GM12878 (cell line): Measurements from ENCODE around the gene CCDC88C. TPM values are rescaled to one million over a fixed set of nuclear protein-coding genes. Genes with fewer than 3 reads are reported as not detected.

Source experiments
- ATAC-seq: fragments of 200-7000 bp; cut with Tn5 transposase; 3 replicates; pipeline ENCODE4 v1.9.1; 2020; ENCODE audit warnings: mild to moderate bottlenecking, moderate library complexity
- BruUV-seq: library from RNA; stranded (reverse); fragments of 400-500 nt; replicated peaks from 2 replicates; lab custom pipeline; 2021; lab: Mats Ljungman, UMichigan
- CTCF ChIA-PET: fragments of 300-600 bp; sonication (Branson Sonifier 250); formaldehyde crosslinking; extraction: SDS; loops from one replicate; lab custom pipeline; 2021; ENCODE audit warnings: inconsistent platforms; lab: Yijun Ruan, JAX
- POLR2A ChIA-PET: fragments of 350-600 bp; formaldehyde crosslinking; extraction: SDS; loops from one replicate; lab custom pipeline; 2021; ENCODE audit warnings: inconsistent platforms; lab: Charles Lee
- RAD21 ChIA-PET: fragments of 300-600 bp; sonication (Branson Sonifier 250); formaldehyde crosslinking; loops from one replicate; lab custom pipeline; 2023; ENCODE audit warnings: antibody characterized with exemption; ENCODE audit not compliant: unreplicated experiment; lab: Charles Lee
- SMC1A ChIA-PET: fragments of 300-600 bp; sonication (Branson Sonifier 250); formaldehyde crosslinking; loops from one replicate; lab custom pipeline; 2023; ENCODE audit not compliant: unreplicated experiment, uncharacterized antibody; lab: Charles Lee
- DNase-seq: peaks from one replicate; pipeline ENCODE4 v3.0.0-alpha.2; 2011; ENCODE audit warnings: low read depth, low spot score
- FAIRE-seq: peaks from 3 replicates; lab custom pipeline; 2011; peaks lifted over from hg19 to GRCh38; lab: Jason Lieb, UNC
- H2AFZ ChIP-seq: 2 replicates; pipeline ENCODE4 v1.6.0; 2011; ENCODE audit warnings: low read depth, low read length, control low read depth; ENCODE audit not compliant: control insufficient read depth
- H3K27ac ChIP-seq: 2 replicates; pipeline ENCODE4 v1.5.1; 2011; ENCODE audit warnings: control low read depth; ENCODE audit not compliant: control insufficient read depth, insufficient read depth
- H3K27me3 ChIP-seq, 2 experiments: replicated peaks in 1 of 2; 2 replicates each; pipeline versions ENCODE4 v1.6.0 to v1.6.1; 2011; ENCODE audit warnings: low read length in 1 of 2; ENCODE audit not compliant: control insufficient read depth in 2 of 2, insufficient read depth in 2 of 2
- H3K36me3 ChIP-seq, 2 experiments: 2 replicates each; pipeline ENCODE4 v1.5.1; 2011; ENCODE audit warnings: low read length in 1 of 2; ENCODE audit not compliant: control insufficient read depth in 2 of 2, insufficient read depth in 2 of 2
- H3K4me1 ChIP-seq: 2 replicates; pipeline ENCODE4 v1.6.1; 2011; ENCODE audit warnings: mild to moderate bottlenecking, low read length, moderate library complexity, mixed read lengths; ENCODE audit not compliant: control insufficient read depth, insufficient read depth
- H3K4me2 ChIP-seq: 2 replicates; pipeline ENCODE4 v1.6.0; 2011; ENCODE audit warnings: control low read depth; ENCODE audit not compliant: control insufficient read depth, insufficient read depth
- H3K4me3 ChIP-seq: fragments of 200-600 bp; sonication (generic); 2 replicates; pipeline ENCODE4 v1.5.1; 2016
- H3K79me2 ChIP-seq: 2 replicates; pipeline ENCODE4 v1.6.0; 2011; ENCODE audit warnings: low read length; ENCODE audit not compliant: control insufficient read depth, insufficient read depth
- H3K9ac ChIP-seq: 2 replicates; pipeline ENCODE4 v1.8.0; 2011; ENCODE audit warnings: low read length, control low read depth, mixed read lengths; ENCODE audit not compliant: control insufficient read depth, insufficient read depth
- H3K9me3 ChIP-seq: replicated peaks from 3 replicates; pipeline ENCODE4 v1.5.1; 2011; ENCODE audit warnings: mild to moderate bottlenecking, low read length; ENCODE audit not compliant: control insufficient read depth, insufficient read depth
- H4K20me1 ChIP-seq: 2 replicates; pipeline ENCODE4 v1.6.0; 2011; ENCODE audit not compliant: control insufficient read depth, insufficient read depth
- NFYA ChIP-seq: IDR thresholded peaks from 2 replicates; pipeline ENCODE4 v1.6.1; 2011; ENCODE audit warnings: low read depth, mild to moderate bottlenecking, low read length, improper control_type of control experiment, borderline replicate concordance
- PAX5 ChIP-seq: IDR thresholded peaks from 2 replicates; pipeline ENCODE4 v1.6.1; 2011; ENCODE audit warnings: low read depth, low read length, borderline replicate concordance
- POLR2A ChIP-seq: IDR thresholded peaks from 2 replicates; pipeline ENCODE4 v1.6.1; 2011; ENCODE audit warnings: low read depth, mild to moderate bottlenecking, low read length
- POLR2AphosphoS5 ChIP-seq: IDR thresholded peaks from 2 replicates; pipeline ENCODE4 v1.6.1; 2011; ENCODE audit warnings: mild to moderate bottlenecking, low read length, inconsistent platforms
- SIX5 ChIP-seq: IDR thresholded peaks from 2 replicates; pipeline ENCODE4 v1.6.1; 2011; ENCODE audit warnings: mild to moderate bottlenecking, low read depth, low read length, moderate library complexity; ENCODE audit not compliant: severe bottlenecking
- TCF7 ChIP-seq: IDR thresholded peaks from 2 replicates; pipeline ENCODE4 v1.6.1; 2014; ENCODE audit warnings: antibody characterized with exemption, borderline replicate concordance
- WGBS: methylation state at CpG from one replicate; pipeline ENCODE4 v1.1.6; 2016; ENCODE audit warnings: low lambda C conversion rate; ENCODE audit not compliant: insufficient replicate concordance, insufficient coverage; ENCODE audit errors: missing lambda C conversion rate; 5-methylcytosine and 5-hydroxymethylcytosine counted together
- in situ Hi-C: fragments of 300-500 bp; cut with MboI; formaldehyde crosslinking; loops from 9 replicates; pipeline ENCODE4 v1.14.3; 2018; ENCODE audit warnings: mixed read lengths
- intact Hi-C: fragments of 100-400 bp; cut with micrococcal nuclease; formaldehyde crosslinking; loops from one replicate; pipeline ENCODE4 v1.14.2; 2022; ENCODE audit not compliant: unreplicated experiment
- polyA plus RNA-seq, 11 experiments: library from polyadenylated mRNA; depleted of rRNA in 4 of 11; unstranded in 6 of 11; stranded (reverse) in 5 of 11; fragments of >200 nt; fragmentation: Nextera tagmentation in 4 of 11; fragmentation: Illumina TruSeq in 1 of 11; extraction: Ambion mirVana in 4 of 11; extraction: Trizol in 1 of 11; gene quantifications; 1 replicate in 1 of 11; 2 replicates in 10 of 11; pipeline versions ENCODE4 v1.2.1 to v1.2.3, GENCODE V29; 2011 to 2016; ENCODE audit warnings: inconsistent platforms in 2 of 11, missing spikeins in 2 of 11, low read depth in 1 of 11
- total RNA-seq, 4 experiments: library from RNA; depleted of rRNA in 3 of 4; stranded (reverse); fragments of >200 nt in 3 of 4; fragmentation: Illumina TruSeq in 1 of 4; extraction: Trizol in 1 of 4; gene quantifications; 2 replicates each; pipeline versions ENCODE4 v1.2.1 to v1.2.3, GENCODE V29; 2013 to 2021

CCDC88C gene
- total and polyA plus RNA-seq, 10 of the 15 experiments (the other 5 are each of a cell fraction or from before 2014, with no cell fraction given) = 4.0 to 79.6 (median 36.6) TPM

DNA sequence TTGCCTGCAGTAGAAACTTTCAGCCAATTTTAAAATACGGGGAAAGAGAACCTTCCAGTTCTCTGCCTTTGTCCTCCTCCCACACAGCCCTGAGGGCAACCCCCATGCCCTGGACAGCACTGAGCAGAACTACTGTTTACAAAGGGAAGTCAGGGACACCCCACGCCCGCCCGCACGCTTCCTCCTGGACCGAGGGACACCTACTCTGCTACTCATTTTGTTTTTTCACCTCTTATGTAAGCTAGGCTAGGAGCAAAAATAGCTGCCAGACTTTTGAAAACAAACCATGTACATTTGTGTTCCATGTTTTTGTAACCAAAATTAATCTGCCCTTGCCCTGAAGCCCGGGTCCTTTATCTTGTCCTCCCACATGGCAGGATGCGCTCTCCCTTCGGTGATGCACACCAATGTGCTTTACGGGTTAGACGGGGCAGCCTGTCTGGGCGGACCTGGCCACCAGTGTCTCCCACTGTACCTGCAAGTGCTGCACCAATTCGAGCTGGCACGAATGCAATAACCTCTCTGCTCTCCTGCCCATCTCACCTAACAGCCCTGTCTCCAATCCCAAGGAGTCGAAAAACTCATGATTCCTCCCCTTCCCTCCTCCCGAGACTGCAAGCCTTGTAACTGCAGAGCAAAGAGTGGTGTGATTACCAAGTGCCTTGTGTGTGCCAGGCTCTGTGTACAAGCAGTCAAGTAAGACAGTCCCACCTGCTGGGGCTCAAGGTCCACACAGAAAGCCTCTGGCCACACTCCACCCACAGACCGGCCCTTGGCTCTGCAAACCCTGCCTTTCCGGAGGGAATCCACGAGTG lies 85.2 kb downstream of the CCDC88C start:
- no peak overlapping the region for H3K4me3 ChIP-seq
- no peaks in the 10 kb centered on the region for H3K27me3 ChIP-seq
- RAD21 ChIA-PET = interaction anchor here (1.1 kb wide), 2 partner anchors 83 to 86 kb away, joined by 3 to 4 read pairs; partner anchors contain the start of gene CCDC88C
- H3K79me2 ChIP-seq = peaks cover 15% of the 10 kb centered on the region
- H4K20me1 ChIP-seq = no peaks in the 10 kb centered on the region
- H3K4me2 ChIP-seq = no peak overlapping the region
- ATAC-seq (no peak), FAIRE-seq (no peak), DNase-seq (no peak)
- 75% methylated on average over 19 of the region's 19 CpGs for WGBS
- in situ Hi-C loops = no loop called here
- intact Hi-C loops = no loop called here
- SMC1A ChIA-PET = interaction anchor here (1.4 to 3.0 kb wide), 5 partner anchors 8 to 85 kb away, joined by 5 to 16 read pairs (median 7); partner anchors contain the start of gene CCDC88C
- POLR2A ChIA-PET = interaction anchor here (0.6 to 1.4 kb wide), 4 partner anchors 10 to 41 kb away, joined by 3 to 4 read pairs (median 3); no protein-coding TSS in a partner anchor
- peaks cover 39% of the 10 kb centered on the region for H3K4me1 ChIP-seq
- no peak overlapping the region for H2AFZ ChIP-seq
- TF ChIP-seq POLR2AphosphoS5 (0 out of 2 replicates have a peak, but pooled peaks have one; percentile 19), NFYA (no peak)
- no peak overlapping the region for H3K27ac ChIP-seq
- H3K36me3 ChIP-seq = peaks cover 35 to 53% of the 10 kb centered on the region in 2 experiments
- CTCF ChIA-PET = interaction anchor here (1.3 to 3.1 kb wide), 4 partner anchors 8 to 84 kb away, joined by 4 to 9 read pairs (median 6); no protein-coding TSS in a partner anchor
- no TSS peak for BruUV-seq
- no peak overlapping the region for H3K9ac ChIP-seq
- no peaks in the 10 kb centered on the region for H3K9me3 ChIP-seq

DNA sequence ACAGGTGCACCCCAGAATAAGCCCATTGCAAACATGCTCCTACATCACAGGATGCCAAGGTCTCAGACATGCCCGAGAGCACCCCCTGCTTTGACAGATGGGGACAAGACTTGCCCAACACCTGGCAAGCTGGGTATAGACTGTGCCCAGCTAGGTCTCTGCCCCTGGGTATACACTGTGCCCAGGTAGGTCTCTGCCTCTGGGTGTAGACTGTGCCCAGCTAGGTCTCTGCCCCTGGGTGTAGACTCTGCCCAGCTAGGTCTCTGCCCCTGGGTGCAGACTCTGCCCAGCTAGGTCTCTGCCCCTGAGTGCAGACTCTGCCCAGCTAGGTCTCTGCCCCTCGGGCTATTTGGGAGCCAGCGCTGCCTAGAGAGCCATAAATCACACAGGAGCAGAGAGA lies 85.9 kb downstream of the CCDC88C start:
- DNase-seq = no peak
- no TSS peak for BruUV-seq
- RAD21 ChIA-PET = interaction anchor here (1.1 kb wide), 1 partner anchor 84 kb away, joined by 3 read pairs; no protein-coding TSS in a partner anchor
- no peak overlapping the region for H3K9ac ChIP-seq
- intact Hi-C loops = no loop called here
- POLR2A ChIA-PET = interaction anchor here (0.6 to 1.2 kb wide), 2 partner anchors 10 to 14 kb away, joined by 3 read pairs; no protein-coding TSS in a partner anchor
- TF ChIP-seq POLR2A = peak; percentile 16; the same call in 1 of the 2 replicates
- TF ChIP-seq SIX5 = no peak
- no peak for TF ChIP-seq PAX5
- TF ChIP-seq TCF7 = no peak
- TF ChIP-seq, all 136 proteins: peak for 1
- SMC1A ChIA-PET = interaction anchor here (1.4 kb wide), 1 partner anchor 86 kb away, joined by 7 read pairs; the partner anchor contains the start of gene CCDC88C
- Histone ChIP-seq H3K27ac (0 out of 2 replicates have a peak overlapping the region, but pooled peaks have one; percentile 4), H3K27me3 (no peaks in the 10 kb centered on the region), H3K36me3 (peaks cover 34 to 54% of the 10 kb centered on the region in 2 experiments), H2AFZ (no peak overlapping the region), H3K4me3 (no peak overlapping the region), H3K4me2 (no peak overlapping the region), H3K4me1 (peaks cover 39% of the 10 kb centered on the region), H3K9me3 (no peaks in the 10 kb centered on the region), H3K79me2 (peaks cover 15% of the 10 kb centered on the region), H4K20me1 (no peaks in the 10 kb centered on the region)
- ATAC-seq (no peak), FAIRE-seq (no peak)
- 50% methylated on average over 3 of the region's 3 CpGs for WGBS
- in situ Hi-C loops = no loop called here
- CTCF ChIA-PET = interaction anchor here (2.5 kb wide), 1 partner anchor 8 kb away, joined by 7 read pairs; no protein-coding TSS in a partner anchor
